Fibroblast of skin of left quadriceps (primary cell): ENCODE results near the gene PPDPF.
"Not testable (repeated sequence)": the region's sequence is repeated elsewhere in the genome, so short reads cannot be mapped to it uniquely, and the experiment has no call there.

Source experiments
- DNase-seq, 2 experiments: peaks; one replicate each; pipeline ENCODE4 v3.0.0-alpha.2; 2013; ENCODE audit warnings: low read depth in 2 of 2

PPDPF gene

GRCh38 chr20:63500151-63500901 lies 20.2 kb upstream of the PPDPF start:
- no peak for DNase-seq

- no peak for DNase-seq
Measured at GRCh38 chr20:63500902-63501817, 19.4 kb upstream of the PPDPF start.

- DNase-seq = no peak
Measured at GRCh38 chr20:63501818-63502670, 18.5 kb upstream of the PPDPF start.

- DNase-seq = no peak
Measured at GRCh38 chr20:63502671-63503172, 17.8 kb upstream of the PPDPF start.

GRCh38 chr20:63503524-63503923 lies 17.0 kb upstream of the PPDPF start:
- DNase-seq = no peak

- DNase-seq = no peak
Measured at GRCh38 chr20:63504642-63505041, 15.9 kb upstream of the PPDPF start.

- no peak for DNase-seq
Measured at GRCh38 chr20:63505281-63505680, 15.3 kb upstream of the PPDPF start.

- no peak for DNase-seq
Measured at GRCh38 chr20:63505723-63506122, 14.8 kb upstream of the PPDPF start.

GRCh38 chr20:63507083-63507743 lies 13.4 kb upstream of the PPDPF start:
- no peak for DNase-seq

GRCh38 chr20:63508072-63508768 lies 12.3 kb upstream of the PPDPF start:
- DNase-seq = no peak

- no peak for DNase-seq
Measured at GRCh38 chr20:63509088-63509564, 11.4 kb upstream of the PPDPF start.

GRCh38 chr20:63513207-63513606 lies 7.4 kb upstream of the PPDPF start:
- no peak for DNase-seq

- not testable (repeated sequence) for DNase-seq
Measured at GRCh38 chr20:63514520-63514919, 6.0 kb upstream of the PPDPF start.

- DNase-seq = no peak
Measured at GRCh38 chr20:63517376-63518309, 2.9 kb upstream of the PPDPF start.

- DNase-seq = no peak
Measured at GRCh38 chr20:63518351-63518861, 2.2 kb upstream of the PPDPF start.

GRCh38 chr20:63518946-63519667 lies 1.5 kb upstream of the PPDPF start:
- DNase-seq = no peak

- peak; percentile 15 to 16 for DNase-seq
Measured at GRCh38 chr20:63519668-63520503, 679 bp upstream of the PPDPF start.
